SU-DHL-6 (cell line): ENCODE results near the gene MCUR1.

Experiments used
- CTCF ChIP-seq: fragments of 200-600 bp; sonication (generic); IDR thresholded peaks from one replicate; pipeline ENCODE4 v1.5.1; 2017; ENCODE audit warnings: antibody characterized with exemption, mild to moderate bottlenecking, low read length, moderate library complexity; ENCODE audit not compliant: insufficient read depth, poor library complexity, severe bottlenecking
- EZH2phosphoT487 ChIP-seq: fragments of 200-600 bp; sonication (generic), shearing (Covaris generic); conservative IDR thresholded peaks from 2 replicates; pipeline ENCODE4 v1.6.1; 2018; ENCODE audit warnings: mild to moderate bottlenecking, antibody characterized with exemption, low read length, moderate library complexity, mixed read lengths

- TF ChIP-seq CTCF (no peak), EZH2phosphoT487 (no peak)
These were observed 49.4 kb upstream of the MCUR1 start for GRCh38 chr6:13863699-13864155.
